Transverse colon (tissue), 3 donors: Measurements from ENCODE around the gene SREBF1.

Experiments
- CTCF ChIP-seq, 5 experiments: fragments of 200-600 bp in 3 of 5; fragments of 450-650 bp in 2 of 5; sonication (generic) in 3 of 5; IDR thresholded peaks; 1 replicate in 2 of 5; 2 replicates in 3 of 5; pipeline ENCODE4 v1.5.1; 2016 to 2017; ENCODE audit warnings: antibody characterized with exemption in 5 of 5, inconsistent platforms in 3 of 5, mild to moderate bottlenecking in 2 of 5, moderate library complexity in 1 of 5
- EP300 ChIP-seq: sonication (generic); formaldehyde crosslinking; IDR thresholded peaks from one replicate; pipeline ENCODE4 v1.6.1; 2017; ENCODE audit warnings: antibody characterized with exemption, low read depth
- POLR2A ChIP-seq: fragments of 450-650 bp; IDR thresholded peaks from one replicate; pipeline ENCODE4 v1.6.1; 2016; ENCODE audit warnings: antibody characterized with exemption, mild to moderate bottlenecking, moderate library complexity

- no peak for TF ChIP-seq EP300
- no peak for TF ChIP-seq POLR2A
- no peak for TF ChIP-seq CTCF (IDR thresholded peaks at IDR 0.05)
These were observed 10.4 kb upstream of the SREBF1 start for GRCh38 chr17:17847118-17847689.
